CD4-positive, alpha-beta T cell treated with Interleukin-6 at 100 ng/mL for 8 hours (primary cell): Measurements from ENCODE around the gene COL5A1.

Source experiments
- DNase-seq: peaks from one replicate; pipeline ENCODE4 v3.0.0-alpha.2; 2020; ENCODE audit warnings: mixed read lengths, low spot score

COL5A1 gene

DNA sequence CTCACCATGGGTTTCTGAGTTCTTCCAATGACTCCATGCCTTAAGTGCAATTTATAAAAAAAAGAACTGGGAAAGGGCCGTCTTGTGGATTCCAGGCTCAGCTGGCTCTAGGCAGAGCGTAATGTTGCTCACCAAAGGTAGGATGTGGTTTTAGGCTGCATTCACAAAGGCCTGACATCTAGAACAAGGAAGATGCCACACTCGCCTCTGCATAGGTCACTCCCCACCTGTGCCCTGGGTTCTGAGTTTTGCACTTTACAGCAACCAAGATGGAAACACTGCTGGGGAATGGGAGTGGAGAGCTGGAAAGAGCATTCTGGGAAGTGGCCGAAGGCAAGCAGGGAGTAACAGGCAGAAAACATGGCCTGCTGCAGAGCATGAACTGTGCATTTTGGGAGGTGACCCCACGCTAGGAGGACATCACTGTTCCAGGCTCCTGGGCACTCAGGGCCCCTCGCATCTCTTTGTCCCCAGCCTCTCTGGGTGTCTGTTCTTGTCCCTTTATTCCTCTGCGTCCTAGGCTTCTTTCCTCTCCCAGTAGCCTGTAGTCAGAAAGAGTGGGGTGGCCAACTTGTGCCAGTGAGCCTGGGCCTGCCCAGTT, 251.3 kb downstream of the COL5A1 start:
- no peak for DNase-seq
